Renal cortex interstitium (tissue), 15 donors: ENCODE measurements around the gene GEMIN2. TPM values are rescaled to one million over a fixed set of nuclear protein-coding genes. Genes with fewer than 3 reads are reported as not detected.
"Not testable (repeated sequence)": the region's sequence is repeated elsewhere in the genome, so short reads cannot be mapped to it uniquely, and the experiment has no call there.

Experiments
- DNase-seq, 11 donors: peaks; one replicate each; pipeline ENCODE4 v3.0.0-alpha.2; 2013; ENCODE audit warnings: low read depth in 9 of 11, low spot score in 4 of 11; ENCODE audit errors: extremely low read depth in 1 of 11
- long read RNA-seq, 16 experiments: transcript quantifications; one replicate each; lab custom pipeline, GENCODE V29; 2026
- polyA plus RNA-seq, 3 donors: library from polyadenylated mRNA; unstranded; fragments of 120-200 nt; gene quantifications; one replicate each; pipeline ENCODE4 v1.2.1, GENCODE V29; 2013; ENCODE audit not compliant: insufficient read length in 3 of 3

GEMIN2 gene, protein sequence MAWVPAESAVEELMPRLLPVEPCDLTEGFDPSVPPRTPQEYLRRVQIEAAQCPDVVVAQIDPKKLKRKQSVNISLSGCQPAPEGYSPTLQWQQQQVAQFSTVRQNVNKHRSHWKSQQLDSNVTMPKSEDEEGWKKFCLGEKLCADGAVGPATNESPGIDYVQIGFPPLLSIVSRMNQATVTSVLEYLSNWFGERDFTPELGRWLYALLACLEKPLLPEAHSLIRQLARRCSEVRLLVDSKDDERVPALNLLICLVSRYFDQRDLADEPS
- polyA plus RNA-seq: 10 to 100 TPM; 20.8 to 26.9 (median 24.3) TPM
- long read RNA-seq, donor 1, transcript GEMIN2-204 (10 exons, 825 nt): major isoform, 5 of 12 reads
- long read RNA-seq, donor 1, partial matches to known transcripts: 0 of 12 reads
- long read RNA-seq, donor 1, other reads (novel, unspliced or antisense): 0 of 12 reads
- long read RNA-seq, donor 2, transcript GEMIN2-202 (10 exons, 1,420 nt): major isoform, 5 of 7 reads
- long read RNA-seq, donor 2, partial matches to known transcripts: 0 of 7 reads
- long read RNA-seq, donor 2, other reads (novel, unspliced or antisense): 0 of 7 reads
- long read RNA-seq, donor 3, transcript GEMIN2-204 (10 exons, 825 nt): major isoform, 5 of 13 reads
- long read RNA-seq, donor 3, transcript GEMIN2-202 (10 exons, 1,420 nt): major isoform, 5 of 13 reads
- long read RNA-seq, donor 3, partial matches to known transcripts: 0 of 13 reads
- long read RNA-seq, donor 3, other reads (novel, unspliced or antisense): 0 of 13 reads
- long read RNA-seq, donor 4, partial matches to known transcripts: 0 of 9 reads
- long read RNA-seq, donor 4, other reads (novel, unspliced or antisense): 0 of 9 reads
- long read RNA-seq, donor 5: 0 reads
- long read RNA-seq, donor 6, partial matches to known transcripts: 13 of 27 reads
- long read RNA-seq, donor 6, other reads (novel, unspliced or antisense): 11 of 27 reads
- long read RNA-seq, donor 7, transcript GEMIN2-202 (10 exons, 1,420 nt): major isoform, 7 of 27 reads
- long read RNA-seq, donor 7, partial matches to known transcripts: 15 of 27 reads
- long read RNA-seq, donor 7, other reads (novel, unspliced or antisense): 0 of 27 reads
- long read RNA-seq, donor 8: 0 reads
- long read RNA-seq, donor 9, partial matches to known transcripts: 0 of 7 reads
- long read RNA-seq, donor 9, other reads (novel, unspliced or antisense): 0 of 7 reads
- long read RNA-seq, donor 10, transcript GEMIN2-202 (10 exons, 1,420 nt): major isoform, 8 of 21 reads
- long read RNA-seq, donor 10, partial matches to known transcripts: 0 of 21 reads
- long read RNA-seq, donor 10, other reads (novel, unspliced or antisense): 8 of 21 reads
- long read RNA-seq, donor 11, partial matches to known transcripts: 0 of 4 reads
- long read RNA-seq, donor 11, other reads (novel, unspliced or antisense): 0 of 4 reads
- long read RNA-seq, donor 12, partial matches to known transcripts: 0 of 3 reads
- long read RNA-seq, donor 12, other reads (novel, unspliced or antisense): 0 of 3 reads
- long read RNA-seq, donor 13: 0 reads
- long read RNA-seq, donor 14, partial matches to known transcripts: 0 of 5 reads
- long read RNA-seq, donor 14, other reads (novel, unspliced or antisense): 0 of 5 reads
- long read RNA-seq, donor 15: 0 reads
- long read RNA-seq, donor 16, transcript GEMIN2-204 (10 exons, 825 nt): minor isoform, 5 of 45 reads
- long read RNA-seq, donor 16, transcript GEMIN2-202 (10 exons, 1,420 nt): major isoform, 8 of 45 reads
- long read RNA-seq, donor 16, partial matches to known transcripts: 0 of 45 reads
- long read RNA-seq, donor 16, other reads (novel, unspliced or antisense): 28 of 45 reads

DNA sequence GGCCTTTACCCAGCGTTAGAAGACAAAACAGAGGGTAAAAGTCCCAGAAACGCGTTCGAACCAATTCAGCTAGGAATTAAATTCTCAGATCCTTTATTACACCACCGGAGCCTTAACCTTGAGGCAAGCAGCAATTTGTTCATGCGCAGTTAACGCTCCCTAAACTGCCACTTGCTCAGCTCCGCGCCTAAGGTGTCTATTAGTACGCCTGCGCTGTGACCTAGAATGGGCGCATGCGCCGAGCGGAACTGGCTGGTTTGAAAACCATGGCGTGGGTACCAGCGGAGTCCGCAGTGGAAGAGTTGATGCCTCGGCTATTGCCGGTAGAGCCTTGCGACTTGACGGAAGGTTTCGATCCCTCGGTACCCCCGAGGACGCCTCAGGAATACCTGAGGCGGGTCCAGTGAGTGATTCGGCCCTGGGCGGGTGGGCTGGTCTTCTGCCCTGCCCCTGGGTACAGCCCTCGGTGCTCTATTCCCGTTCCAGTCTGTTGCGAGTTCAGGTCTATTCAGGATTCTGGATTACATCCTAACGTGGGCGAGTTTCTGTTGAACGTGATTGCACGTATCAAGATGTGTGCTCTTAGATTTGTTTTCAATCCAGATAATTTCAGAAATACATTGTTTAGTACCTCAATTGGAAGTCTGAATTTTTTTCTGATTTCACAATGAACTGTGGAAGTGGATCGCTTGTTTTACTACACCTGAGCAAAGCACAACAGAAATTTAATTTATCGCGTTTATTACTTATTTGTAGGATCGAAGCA, at the start of gene GEMIN2:
Gene GEMIN2 (plus strand): TSS at position 251 of the 766 bp plus-strand sequence. CDS start 16 bp downstream, at position 267.
- peak; percentile 86 to 96 (median 90) for DNase-seq

GRCh38 chr14:39069169-39069805, 44.8 kb upstream of the GEMIN2 start:
- DNase-seq: not testable (repeated sequence)

DNA sequence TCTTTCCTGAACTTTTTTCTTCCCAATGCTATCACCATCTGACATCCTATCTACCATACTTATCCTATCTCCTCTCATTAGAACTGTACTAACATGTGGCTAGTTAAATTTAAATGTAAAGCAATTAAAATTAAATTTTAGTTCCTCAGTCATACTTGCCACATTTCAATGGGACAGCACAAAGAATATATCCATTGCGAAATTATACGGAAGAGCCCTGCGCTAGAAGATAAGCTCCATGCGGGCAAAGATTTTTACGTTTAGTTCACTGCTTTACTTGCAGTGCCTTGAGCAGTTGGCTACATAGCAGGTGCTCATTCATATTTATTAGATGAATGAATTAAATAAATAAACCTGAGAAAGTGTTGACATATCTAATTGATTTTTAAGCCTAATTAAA, 44.2 kb upstream of the GEMIN2 start:
- no peak for DNase-seq

DNA sequence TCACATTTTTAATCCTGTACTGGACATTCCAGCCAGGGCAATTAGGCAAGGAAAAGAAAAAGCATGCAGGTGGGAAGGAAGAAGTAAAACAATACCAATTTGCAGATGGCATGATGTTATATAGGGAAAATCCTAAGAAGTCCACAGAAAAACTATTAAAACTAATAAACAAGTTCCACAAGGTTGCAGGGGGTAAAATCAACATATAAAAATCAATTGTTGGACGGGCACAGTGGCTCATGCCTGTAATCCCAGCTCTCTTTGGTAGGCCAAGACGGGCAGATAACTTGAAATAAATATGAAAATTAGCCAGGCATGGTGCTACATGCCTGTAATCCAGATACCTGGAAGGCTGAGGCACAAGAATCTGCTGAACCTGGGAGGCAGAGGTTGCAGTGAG, 43.0 kb upstream of the GEMIN2 start:
- DNase-seq: no peak

DNA sequence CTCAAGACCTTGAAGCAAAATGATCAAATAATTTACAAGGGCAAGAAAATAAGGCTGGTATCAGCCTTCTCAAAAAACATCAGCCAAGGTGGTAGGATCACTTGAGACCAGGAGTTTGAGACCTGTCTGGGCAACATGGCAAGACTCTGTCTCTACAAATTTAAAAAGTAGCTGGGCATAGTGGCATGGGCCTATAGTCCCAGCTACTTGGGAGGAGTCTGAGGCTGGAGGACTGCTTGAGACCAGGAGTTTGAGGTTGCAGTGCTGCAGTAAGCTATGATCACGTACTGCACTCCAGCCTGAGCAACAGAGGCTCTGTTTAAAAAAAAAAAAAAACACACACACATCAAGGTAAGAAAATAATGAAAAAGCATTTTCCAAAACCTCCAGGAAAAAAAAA, 33.2 kb upstream of the GEMIN2 start:
- DNase-seq: no peak

DNA sequence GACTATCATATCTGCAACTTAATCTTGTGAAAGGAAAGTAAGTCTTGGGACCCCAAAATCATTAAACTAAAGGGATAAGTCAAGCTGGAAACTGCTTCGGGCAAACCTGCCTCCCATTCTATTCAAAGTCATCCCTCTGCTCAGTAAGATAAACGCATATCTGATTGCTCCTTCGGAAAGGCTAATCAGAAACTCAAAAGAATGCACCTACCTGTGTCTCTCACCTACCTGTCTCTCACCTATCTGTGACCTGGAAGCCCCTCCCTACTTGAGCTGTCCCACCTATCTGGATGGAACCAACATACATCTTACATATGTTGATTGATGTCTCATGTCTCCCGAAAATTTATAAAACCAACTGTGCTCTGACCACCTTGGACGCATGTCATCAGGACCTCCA, 31.0 kb upstream of the GEMIN2 start:
- no peak for DNase-seq

DNA sequence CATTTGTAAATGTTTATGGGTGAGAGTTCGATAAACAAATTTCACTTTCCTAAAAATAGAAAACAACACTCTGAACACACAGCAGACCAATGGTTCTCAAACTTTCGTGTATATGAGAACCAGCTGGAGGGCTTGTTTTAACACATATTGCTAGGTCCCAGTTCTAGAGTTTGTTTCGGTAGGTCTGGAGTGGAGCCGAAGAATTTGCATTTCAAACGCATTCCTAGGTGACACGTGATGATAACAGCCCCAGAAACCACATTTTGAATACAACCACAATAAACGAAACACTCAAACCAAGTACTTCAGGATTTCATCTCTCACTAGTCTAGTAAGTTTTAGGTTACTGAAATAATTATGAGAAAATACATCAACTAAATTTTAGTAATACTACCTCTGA, 28.2 kb upstream of the GEMIN2 start:
- no peak for DNase-seq

- no peak for DNase-seq
Observed at GRCh38 chr14:39087493-39087892, 26.6 kb upstream of the GEMIN2 start.

DNA sequence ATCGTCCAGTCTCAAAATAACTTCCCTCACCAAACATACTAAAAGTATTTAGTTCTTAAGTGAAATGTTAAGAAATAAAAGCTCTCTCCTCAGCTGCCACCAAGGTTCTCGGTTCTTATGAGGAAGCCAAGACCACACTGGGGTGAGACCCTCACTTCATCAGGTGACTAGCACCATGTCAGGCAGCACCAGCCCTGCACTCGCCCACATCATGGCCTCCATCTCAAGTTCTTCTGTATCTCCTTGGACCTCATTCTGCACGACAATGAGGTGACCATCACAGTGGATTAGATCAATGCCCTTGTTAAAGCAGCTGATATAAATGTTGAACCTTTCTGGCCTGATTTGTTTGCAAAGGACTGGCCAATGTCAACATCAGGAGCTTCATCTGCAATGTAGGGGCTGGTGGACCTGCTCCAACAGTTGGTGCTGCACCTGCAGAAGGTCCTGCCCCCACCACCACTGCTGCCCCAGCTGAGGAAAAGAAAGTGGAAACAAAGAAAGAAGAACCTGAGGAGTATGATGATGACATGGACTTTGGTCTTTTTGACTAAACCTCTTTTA, 23.5 kb upstream of the GEMIN2 start:
- DNase-seq: no peak

DNA sequence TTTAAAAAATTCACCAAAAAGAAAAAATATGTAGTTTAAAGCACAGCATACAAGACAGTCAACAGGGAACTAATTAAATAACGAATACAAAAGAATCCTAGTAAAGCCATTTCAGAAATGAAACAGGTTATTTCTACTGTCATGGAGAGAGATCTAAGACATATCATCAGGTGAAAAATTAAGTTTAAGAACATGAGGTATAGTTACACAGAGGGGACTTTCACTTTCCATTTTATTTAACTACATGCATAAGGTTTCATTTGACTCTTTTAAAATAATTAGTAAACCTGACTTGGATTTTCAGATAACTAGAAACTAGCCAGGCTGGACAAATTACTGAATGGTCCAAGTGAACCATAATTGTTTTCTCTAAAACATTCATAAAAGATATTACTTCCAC, 22.4 kb upstream of the GEMIN2 start:
- no peak for DNase-seq

DNA sequence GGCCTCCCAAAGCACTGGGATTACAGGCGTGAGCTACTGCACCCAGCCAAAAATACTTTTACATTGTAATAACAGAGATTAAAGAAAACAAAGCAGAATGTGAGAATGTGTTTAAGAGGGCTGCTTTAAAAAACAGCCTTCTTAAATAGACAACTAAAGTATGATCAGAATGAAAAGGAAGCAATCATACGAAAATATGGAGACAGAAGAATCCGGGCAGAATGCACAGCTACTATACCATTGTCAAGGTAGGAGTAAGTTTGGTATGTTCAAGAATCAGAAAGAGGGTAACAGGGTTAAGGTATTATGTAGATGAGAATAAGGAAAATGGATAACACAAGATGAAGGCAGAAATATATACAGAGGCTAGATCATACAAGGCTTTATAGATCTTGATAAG, 19.6 kb upstream of the GEMIN2 start:
- DNase-seq: no peak

DNA sequence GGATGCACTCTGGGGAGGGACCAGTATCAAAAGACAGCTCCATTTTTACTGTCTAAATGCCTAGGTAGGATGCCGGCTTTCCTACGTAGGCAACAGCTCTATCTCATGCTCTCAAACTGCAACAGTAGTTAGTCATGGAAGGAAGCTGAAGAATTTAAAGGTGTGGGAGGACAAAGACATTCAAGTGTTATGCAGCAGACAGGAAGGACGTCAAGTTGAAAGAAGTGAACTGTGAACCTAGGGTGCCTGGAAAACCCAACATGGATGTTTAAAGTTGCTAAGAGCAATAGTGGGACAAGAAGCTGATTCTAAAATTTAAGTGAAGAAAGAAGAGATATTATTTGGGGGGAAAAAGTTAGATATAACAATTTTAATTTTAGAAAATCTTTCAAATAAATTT, 17.0 kb upstream of the GEMIN2 start:
- no peak for DNase-seq

GRCh38 chr14:39099215-39099614, 14.9 kb upstream of the GEMIN2 start:
- DNase-seq: not testable (repeated sequence)

GRCh38 chr14:39099748-39100147, 14.4 kb upstream of the GEMIN2 start:
- DNase-seq: no peak

- peak in 7 of 11 donors; percentile 13 to 67 (median 56) for DNase-seq
Observed at GRCh38 chr14:39102265-39102968, 11.7 kb upstream of the GEMIN2 start.
